Breast epithelium (tissue), 4 donors: ENCODE data around the gene ZBTB44. TPM values are rescaled to one million over a fixed set of nuclear protein-coding genes. Genes with fewer than 3 reads are reported as not detected.
"Not testable (repeated sequence)": the region's sequence is repeated elsewhere in the genome, so short reads cannot be mapped to it uniquely, and the experiment has no call there.

ENCODE experiments used
- DNase-seq, 2 donors: peaks; one replicate each; pipeline ENCODE4 v3.0.0-alpha.2; 2019; ENCODE audit warnings: low spot score in 2 of 2
- H3K27ac ChIP-seq, 2 donors: fragments of 200-600 bp; sonication (generic) in 1 of 2; one replicate each; pipeline ENCODE4 v1.5.1; 2016 to 2019; ENCODE audit warnings: mild to moderate bottlenecking in 1 of 2
- H3K27me3 ChIP-seq, 2 donors: fragments of 200-600 bp; sonication (generic) in 1 of 2; one replicate each; pipeline versions ENCODE4 v1.5.1 to v1.6.0; 2017 to 2019; ENCODE audit warnings: control low read depth in 1 of 2, mild to moderate bottlenecking in 1 of 2
- H3K36me3 ChIP-seq: fragments of 200-600 bp; one replicate; pipeline ENCODE4 v1.5.1; 2019
- H3K4me1 ChIP-seq, 2 donors: fragments of 200-600 bp; sonication (generic); one replicate each; pipeline ENCODE4 v1.5.1; 2016 to 2019; ENCODE audit warnings: control low read depth in 1 of 2
- H3K4me3 ChIP-seq, 3 donors: fragments of 200-600 bp; sonication (generic); 1 replicate in 2 of 3; 2 replicates in 1 of 3; pipeline ENCODE4 v1.5.1; 2016 to 2019; ENCODE audit warnings: mild to moderate bottlenecking in 3 of 3, moderate library complexity in 2 of 3
- H3K9me3 ChIP-seq, 2 donors: fragments of 200-600 bp; sonication (generic) in 1 of 2; one replicate each; pipeline ENCODE4 v1.5.1; 2016 to 2019; ENCODE audit warnings: control low read depth in 1 of 2
- CTCF ChIP-seq, 3 donors: fragments of 450-650 bp; IDR thresholded peaks; one replicate each; pipeline ENCODE4 v1.5.1; 2016 to 2017; ENCODE audit warnings: antibody characterized with exemption in 3 of 3, mild to moderate bottlenecking in 3 of 3, moderate library complexity in 3 of 3
- POLR2A ChIP-seq: fragments of 450-650 bp; IDR thresholded peaks from one replicate; pipeline ENCODE4 v1.6.1; 2016; ENCODE audit warnings: antibody characterized with exemption, mild to moderate bottlenecking, moderate library complexity
- POLR2AphosphoS5 ChIP-seq, 3 donors: sonication (generic); formaldehyde crosslinking; IDR thresholded peaks; one replicate each; pipeline ENCODE4 v1.6.1; 2017; ENCODE audit warnings: antibody characterized with exemption in 3 of 3
- intact Hi-C: fragments of 100-400 bp; cut with DNase I; formaldehyde crosslinking; loops from one replicate; pipeline ENCODE4 v1.15.1; 2023; ENCODE audit warnings: low total_unique reads
- total RNA-seq, 3 donors: library from RNA; depleted of rRNA; stranded (reverse); fragments of >200 nt; gene quantifications; one replicate each; pipeline ENCODE4 v1.1.0, GENCODE V29; 2016

The ZBTB44 gene
- total RNA-seq, 3 donors from 2014 or later = 73.8 to 111 (median 107) TPM

DNA sequence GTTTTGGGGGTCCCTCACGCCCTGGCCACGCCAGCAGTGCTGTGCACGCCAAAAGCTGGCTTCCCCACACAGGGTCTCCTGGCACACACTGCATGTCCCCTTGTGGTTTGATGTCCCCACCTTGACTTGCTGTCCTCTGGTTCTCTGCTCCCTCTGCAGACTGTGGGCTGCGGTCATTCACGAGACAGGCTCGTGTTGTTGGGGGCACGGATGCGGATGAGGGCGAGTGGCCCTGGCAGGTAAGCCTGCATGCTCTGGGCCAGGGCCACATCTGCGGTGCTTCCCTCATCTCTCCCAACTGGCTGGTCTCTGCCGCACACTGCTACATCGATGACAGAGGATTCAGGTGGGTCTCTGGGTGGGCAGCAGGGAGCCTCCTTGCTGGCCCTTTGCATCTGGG, 114.9 kb downstream of the ZBTB44 start:
- H3K36me3 ChIP-seq = no peaks in the 10 kb centered on the region
- H3K27me3 ChIP-seq = no peaks in the 10 kb centered on the region
- H3K27ac ChIP-seq = no peak overlapping the region
- intact Hi-C loops = no loop called here
- no peak for TF ChIP-seq CTCF (IDR thresholded peaks at IDR 0.05)
- TF ChIP-seq POLR2A = no peak
- TF ChIP-seq POLR2AphosphoS5 (IDR thresholded peaks at IDR 0.05) = no peak
- no peaks in the 10 kb centered on the region for H3K9me3 ChIP-seq
- no peak for DNase-seq
- H3K4me3 ChIP-seq = no peak overlapping the region
- no peaks in the 10 kb centered on the region for H3K4me1 ChIP-seq

GRCh38 chr11:130198964-130199363, 115.8 kb downstream of the ZBTB44 start:
- Histone ChIP-seq H3K9me3 (no peaks in the 10 kb centered on the region), H3K27me3 (no peaks in the 10 kb centered on the region)

GRCh38 chr11:130198292-130198691, 116.4 kb downstream of the ZBTB44 start:
- Histone ChIP-seq H3K27me3 (no peaks in the 10 kb centered on the region), H3K4me1 (no peaks in the 10 kb centered on the region), H3K36me3 (no peaks in the 10 kb centered on the region), H3K27ac (no peak overlapping the region), H3K9me3 (no peaks in the 10 kb centered on the region), H3K4me3 (no peak overlapping the region)
- intact Hi-C loops = no loop called here
- TF ChIP-seq POLR2AphosphoS5 (IDR thresholded peaks at IDR 0.05) (no peak), CTCF (IDR thresholded peaks at IDR 0.05) (no peak), POLR2A (no peak)
- DNase-seq = no peak

More at GRCh38 chr11:130198964-130199363, 115.8 kb downstream of the ZBTB44 start:
- Histone ChIP-seq H3K4me1 (no peaks in the 10 kb centered on the region), H3K36me3 (no peaks in the 10 kb centered on the region), H3K4me3 (no peak overlapping the region), H3K27ac (no peak overlapping the region)
- TF ChIP-seq POLR2AphosphoS5 (IDR thresholded peaks at IDR 0.05) = no peak
- no peak for TF ChIP-seq POLR2A
- no peak for TF ChIP-seq CTCF (IDR thresholded peaks at IDR 0.05)
- intact Hi-C loops = no loop called here
- no peak for DNase-seq

- H3K36me3 ChIP-seq = no peaks in the 10 kb centered on the region
- H3K27me3 ChIP-seq = no peaks in the 10 kb centered on the region
- TF ChIP-seq POLR2A = no peak
- TF ChIP-seq POLR2AphosphoS5 (IDR thresholded peaks at IDR 0.05) = no peak
- no peak for TF ChIP-seq CTCF (IDR thresholded peaks at IDR 0.05)
- no peak for DNase-seq
- H3K4me1 ChIP-seq = no peaks in the 10 kb centered on the region
- H3K4me3 ChIP-seq = no peak overlapping the region
- no peak overlapping the region for H3K27ac ChIP-seq
- intact Hi-C loops = no loop called here
- H3K9me3 ChIP-seq = no peaks in the 10 kb centered on the region
Measured at GRCh38 chr11:130197386-130198035, 117.2 kb downstream of the ZBTB44 start.

DNA sequence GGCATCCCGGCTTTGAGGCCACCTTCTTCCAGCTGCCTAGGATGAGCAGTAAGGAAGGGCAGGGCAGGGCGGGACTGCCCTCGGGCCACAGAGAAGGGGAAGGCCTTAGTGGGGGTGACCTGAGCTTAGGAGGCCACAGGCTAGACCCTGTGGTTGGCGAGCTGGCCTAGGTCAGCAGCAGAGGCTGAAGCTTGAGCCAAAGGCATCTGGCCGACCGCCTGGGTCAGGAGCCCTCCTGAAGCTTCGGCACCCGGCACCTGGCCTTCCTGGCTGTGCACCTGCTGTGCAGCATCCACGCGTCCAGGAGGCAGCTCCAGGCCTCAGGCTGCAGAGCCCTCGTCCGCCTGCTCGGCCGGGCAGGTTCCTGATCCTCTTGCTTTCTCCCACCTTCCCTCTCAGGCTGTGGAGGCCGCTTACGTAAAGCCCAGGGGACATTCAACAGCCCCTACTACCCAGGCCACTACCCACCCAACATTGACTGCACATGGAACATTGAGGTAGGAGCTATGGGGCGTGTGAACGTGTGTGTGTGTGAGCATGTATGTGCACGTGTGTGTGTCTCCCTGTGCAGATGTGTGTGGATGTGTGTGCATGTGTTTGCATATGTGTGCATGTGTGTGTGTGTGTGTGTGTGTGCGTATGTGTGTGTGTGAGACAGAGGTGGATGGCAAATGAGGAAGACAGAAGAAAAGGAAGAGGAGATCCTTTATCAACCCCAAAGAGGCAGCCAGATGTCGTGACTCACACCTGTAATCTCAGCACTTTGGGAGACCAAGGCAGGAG, 120.3 kb downstream of the ZBTB44 start:
- Histone ChIP-seq H3K9me3 (no peaks in the 10 kb centered on the region), H3K4me1 (no peaks in the 10 kb centered on the region), H3K27me3 (no peaks in the 10 kb centered on the region), H3K4me3 (no peak overlapping the region), H3K27ac (no peak overlapping the region), H3K36me3 (no peaks in the 10 kb centered on the region)
- intact Hi-C loops = no loop called here
- TF ChIP-seq CTCF (IDR thresholded peaks at IDR 0.05) = no peak
- DNase-seq = no peak

DNA sequence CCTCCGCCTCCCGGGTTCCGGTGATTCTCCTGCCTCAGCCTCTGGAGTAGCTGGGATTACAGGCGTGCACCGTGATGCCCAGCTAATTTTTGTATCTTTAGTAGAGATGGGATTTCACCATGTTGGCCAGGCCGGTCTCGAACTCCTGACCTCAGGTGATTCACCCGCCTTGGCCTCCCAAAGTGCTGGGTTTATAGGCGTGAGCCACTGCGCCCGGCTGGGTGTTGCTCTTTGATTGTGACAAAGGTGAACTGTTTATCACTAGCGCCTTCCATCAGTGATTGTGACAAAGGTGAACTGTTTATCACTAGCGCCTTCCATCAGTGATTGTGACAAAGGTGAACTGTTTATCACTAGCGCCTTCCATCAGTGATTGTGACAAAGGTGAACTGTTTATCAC, 121.2 kb downstream of the ZBTB44 start:
- H3K27ac ChIP-seq, H3K4me3 ChIP-seq, H3K36me3 ChIP-seq, intact Hi-C loops, H3K9me3 ChIP-seq, H3K27me3 ChIP-seq, DNase-seq, H3K4me1 ChIP-seq: not testable (repeated sequence)
